Activated CD8-positive, alpha-beta memory T cell treated with anti-CD3 and anti-CD28 coated beads, Interleukin-2, amount 50 U/mL, for 24 hours (primary cell): ENCODE results near the gene RIPOR1.
A peak's percentile ranks its signal among the peaks of the same experiment; 100 is the strongest.
"Not testable (repeated sequence)": the region's sequence is repeated elsewhere in the genome, so short reads cannot be mapped to it uniquely, and the experiment has no call there.

Source experiments
- DNase-seq: peaks from one replicate; pipeline ENCODE4 v3.0.0-alpha.2; 2020; ENCODE audit errors: extremely low read depth

RIPOR1 gene

GRCh38 chr16:67517661-67518423 is 10.8 kb upstream of the RIPOR1 start:
- DNase-seq: no peak

- DNase-seq: no peak
Measured at GRCh38 chr16:67518676-67519075, 10.0 kb upstream of the RIPOR1 start.

GRCh38 chr16:67519242-67519641 is 9.4 kb upstream of the RIPOR1 start:
- no peak for DNase-seq

GRCh38 chr16:67521095-67521804 is 7.4 kb upstream of the RIPOR1 start:
- DNase-seq: peak; percentile 97

GRCh38 chr16:67525176-67525860 is 3.3 kb upstream of the RIPOR1 start:
- no peak for DNase-seq

GRCh38 chr16:67526149-67526791 is 2.4 kb upstream of the RIPOR1 start:
- no peak for DNase-seq

- no peak for DNase-seq
Measured at GRCh38 chr16:67528870-67529581, 397 bp downstream of the RIPOR1 start.

GRCh38 chr16:67529582-67530012 is 968 bp downstream of the RIPOR1 start:
- DNase-seq: no peak

- no peak for DNase-seq
Measured at GRCh38 chr16:67530013-67530939, 1.6 kb downstream of the RIPOR1 start.

- DNase-seq: no peak
Measured at GRCh38 chr16:67531247-67531646, 2.6 kb downstream of the RIPOR1 start.

- no peak for DNase-seq
Measured at GRCh38 chr16:67533024-67533560, 4.5 kb downstream of the RIPOR1 start.

- DNase-seq: not testable (repeated sequence)
Measured at GRCh38 chr16:67533987-67534386, 5.4 kb downstream of the RIPOR1 start.

GRCh38 chr16:67534431-67534830 is 5.8 kb downstream of the RIPOR1 start:
- DNase-seq: no peak

- DNase-seq: no peak
Measured at GRCh38 chr16:67535201-67535600, 6.6 kb downstream of the RIPOR1 start.

- DNase-seq: no peak
Measured at GRCh38 chr16:67537270-67537635, 8.6 kb downstream of the RIPOR1 start.

- DNase-seq: no peak
Measured at GRCh38 chr16:67537636-67538591, 9.3 kb downstream of the RIPOR1 start.

- no peak for DNase-seq
Measured at GRCh38 chr16:67538666-67539101, 10.1 kb downstream of the RIPOR1 start.

GRCh38 chr16:67539271-67539670 is 10.6 kb downstream of the RIPOR1 start:
- no peak for DNase-seq
